HG03097 (cell line): ENCODE measurements around the gene PCDHGC4.

ENCODE experiments used
- ATAC-seq: cut with Tn5 transposase; IDR thresholded peaks from one replicate; pipeline ENCODE4 v1.9.1; 2021; ENCODE audit not compliant: unreplicated experiment, low FRiP score

Gene PCDHGC4

GRCh38 chr5:141527426-141527825 lies 42.6 kb downstream of the PCDHGC4 start:
- ATAC-seq: no peak

- no peak for ATAC-seq
Measured at GRCh38 chr5:141528291-141528984, 43.6 kb downstream of the PCDHGC4 start.

- no peak for ATAC-seq
Measured at GRCh38 chr5:141529002-141529401, 44.2 kb downstream of the PCDHGC4 start.

- ATAC-seq: no peak
Measured at GRCh38 chr5:141529873-141530272, 45.0 kb downstream of the PCDHGC4 start.

- no peak for ATAC-seq
Measured at GRCh38 chr5:141532726-141533125, 47.9 kb downstream of the PCDHGC4 start.

GRCh38 chr5:141533897-141534296 lies 49.1 kb downstream of the PCDHGC4 start:
- ATAC-seq: no peak

GRCh38 chr5:141534492-141535213 lies 49.8 kb downstream of the PCDHGC4 start:
- ATAC-seq: no peak
